ENCODE results near the gene ATOH7.
"Not testable (repeated sequence)": the region's sequence is repeated elsewhere in the genome, so short reads cannot be mapped to it uniquely, and the experiment has no call there.

ATOH7 gene

GRCh38 chr10:68208424-68209042 lies 23.4 kb downstream of the ATOH7 start:
- no peak for TF ChIP-seq CTCF (IDR thresholded peaks at IDR 0.05)
- H3K4me3 ChIP-seq: no peak overlapping the region
- H3K4me1 ChIP-seq: no peaks in the 10 kb centered on the region
- H3K36me3 ChIP-seq: no peaks in the 10 kb centered on the region
- H3K9me3 ChIP-seq: no peaks in the 10 kb centered on the region
- intact Hi-C loops (cut with DNase I; ENCODE audit: low total_unique reads): no loop called here
- no peak overlapping the region for H3K27ac ChIP-seq
- H3K27me3 ChIP-seq: peaks cover 0 to 4% of the 10 kb centered on the region in 2 donors
- no peak for DNase-seq

GRCh38 chr10:68202960-68203353 lies 29.0 kb downstream of the ATOH7 start:
- no peak overlapping the region for H3K4me3 ChIP-seq
- TF ChIP-seq CTCF (IDR thresholded peaks at IDR 0.05): no peak
- no peaks in the 10 kb centered on the region for H3K36me3 ChIP-seq
- peaks cover 0 to 19% of the 10 kb centered on the region in 2 donors for H3K27me3 ChIP-seq
- H3K9me3 ChIP-seq: no peaks in the 10 kb centered on the region
- no peak overlapping the region for H3K27ac ChIP-seq
- intact Hi-C loops (cut with DNase I; ENCODE audit: low total_unique reads): no loop called here
- H3K4me1 ChIP-seq: no peaks in the 10 kb centered on the region
- no peak for DNase-seq

DNA sequence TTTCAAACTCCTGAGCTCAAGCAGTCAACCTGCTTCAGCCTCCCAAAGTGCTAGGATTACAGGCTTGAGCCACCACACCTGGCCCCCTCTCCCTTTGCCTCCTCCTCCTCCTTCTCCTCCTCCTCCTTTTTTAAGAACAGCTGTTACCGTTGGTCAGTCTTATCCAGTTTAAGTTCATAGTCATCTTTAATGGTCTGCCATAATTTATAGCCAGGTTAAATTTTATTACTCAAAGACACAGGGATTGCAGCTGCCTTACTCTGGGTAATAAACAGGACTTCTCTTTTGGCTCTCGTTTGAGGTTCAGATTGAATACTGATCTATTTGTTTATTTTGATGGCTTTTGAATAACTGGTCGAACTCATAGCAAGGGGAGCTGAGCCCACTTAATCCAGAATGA lies 35.2 kb downstream of the ATOH7 start:
- no peaks in the 10 kb centered on the region for H3K4me1 ChIP-seq

DNA sequence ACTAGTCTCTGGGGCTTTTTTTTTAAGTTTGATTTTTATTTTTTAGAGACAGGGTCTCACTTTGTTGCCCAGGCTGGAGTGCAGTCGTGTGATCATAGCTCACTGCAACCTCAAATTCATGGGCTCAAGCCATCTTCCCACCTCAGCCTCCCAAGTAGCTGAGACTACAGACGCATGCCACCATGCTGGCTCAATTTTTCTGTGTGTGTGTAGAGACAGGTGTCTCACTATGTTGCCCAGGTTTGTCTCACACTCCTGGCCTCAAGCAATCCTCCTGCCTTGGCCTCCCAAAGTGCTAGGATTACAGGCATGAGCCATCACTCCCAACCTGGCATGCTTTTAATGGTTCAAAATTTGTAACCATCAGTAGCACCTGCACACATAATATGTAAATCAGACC lies 36.1 kb downstream of the ATOH7 start:
- H3K27me3 ChIP-seq: peaks cover 0 to 18% of the 10 kb centered on the region in 2 donors
- H3K4me1 ChIP-seq; H3K36me3 ChIP-seq; H3K4me3 ChIP-seq; H3K27ac ChIP-seq; DNase-seq; intact Hi-C loops (cut with DNase I; ENCODE audit: low total_unique reads); H3K9me3 ChIP-seq: not testable (repeated sequence)

More for the DNA sequence above, 35.2 kb downstream of the ATOH7 start:
- no peak for TF ChIP-seq CTCF (IDR thresholded peaks at IDR 0.05)
- Histone ChIP-seq H3K9me3 (no peaks in the 10 kb centered on the region), H3K27ac (no peak overlapping the region), H3K4me3 (no peak overlapping the region), H3K27me3 (peaks cover 0 to 22% of the 10 kb centered on the region in 2 donors), H3K36me3 (no peaks in the 10 kb centered on the region)
- DNase-seq: no peak
- intact Hi-C loops (cut with DNase I; ENCODE audit: low total_unique reads): no loop called here

- no peak for TF ChIP-seq CTCF (IDR thresholded peaks at IDR 0.05)
- H3K9me3 ChIP-seq: no peaks in the 10 kb centered on the region
- no peaks in the 10 kb centered on the region for H3K36me3 ChIP-seq
- no peak overlapping the region for H3K4me3 ChIP-seq
- H3K4me1 ChIP-seq: no peaks in the 10 kb centered on the region
- intact Hi-C loops (cut with DNase I; ENCODE audit: low total_unique reads): no loop called here
- H3K27ac ChIP-seq: no peak overlapping the region
- peaks cover 0 to 9% of the 10 kb centered on the region in 2 donors for H3K27me3 ChIP-seq
- DNase-seq: no peak
These were observed 37.6 kb downstream of the ATOH7 start for GRCh38 chr10:68194290-68194689.

GRCh38 chr10:68192113-68192512 lies 39.8 kb downstream of the ATOH7 start:
- DNase-seq: no peak
- Histone ChIP-seq H3K27ac (no peak overlapping the region), H3K27me3 (no peaks in the 10 kb centered on the region), H3K4me1 (no peaks in the 10 kb centered on the region), H3K36me3 (no peaks in the 10 kb centered on the region), H3K9me3 (no peaks in the 10 kb centered on the region), H3K4me3 (no peak overlapping the region)
- intact Hi-C loops (cut with DNase I; ENCODE audit: low total_unique reads): no loop called here
- no peak for TF ChIP-seq CTCF (IDR thresholded peaks at IDR 0.05)
